T-helper 17 cell (primary cell): ENCODE measurements around the gene XYLB. TPM values are rescaled to one million over a fixed set of nuclear protein-coding genes. Genes with fewer than 3 reads are reported as not detected.

Experiments used
- total RNA-seq, 4 donors: library from RNA in 2 of 4; stranded (reverse) in 2 of 4; gene quantifications; one replicate each; pipeline ENCODE4 v1.2.3 and lab custom pipeline; 2022 to 2026

Gene XYLB
- total RNA-seq, 2 donors from 2014 or later, result 0.75 to 2.8 TPM

Other genes starting within 250 kb of the XYLB start
- 10 to 100 TPM; 78.2 to 79.3 TPM for gene ACAA1, start 209.7 kb upstream of the XYLB start, total RNA-seq
- 10 to 100 TPM; 44.0 to 45.5 TPM for gene MYD88, start 208.1 kb upstream of the XYLB start, total RNA-seq
- 10 to 100 TPM; 39.8 to 51.9 TPM for gene OXSR1, start 181.2 kb upstream of the XYLB start, total RNA-seq
- gene SLC22A13, start 81.0 kb upstream of the XYLB start, total RNA-seq, result under 1 TPM; 0.23 to 0.32 TPM
- under 1 TPM in 1 of 2 donors, not detected in 1; 0.23 TPM for gene SLC22A14, start 64.5 kb upstream of the XYLB start, total RNA-seq
- 1 to 10 TPM; 6.6 to 6.7 TPM for gene ACVR2B, start 107.1 kb downstream of the XYLB start, total RNA-seq
- 10 to 100 TPM; 20.9 to 21.3 TPM for gene EXOG, start 149.6 kb downstream of the XYLB start, total RNA-seq